ENCODE data around the gene HLA-B. TPM values are rescaled to one million over a fixed set of nuclear protein-coding genes. Genes with fewer than 3 reads are reported as not detected.
"Not testable (repeated sequence)": the region's sequence is repeated elsewhere in the genome, so short reads cannot be mapped to it uniquely, and the experiment has no call there.

HLA-B gene
- total RNA-seq, 1 experiment from 2014 or later = 124 TPM

- POLR2A ChIA-PET = interaction anchor here (0.7 kb wide), 1 partner anchor 13 kb away, joined by 3 read pairs; no protein-coding TSS in a partner anchor
- CTCF ChIA-PET = interaction anchor here (0.6 to 3.2 kb wide), 5 partner anchors 10 to 184 kb away, joined by 4 to 16 read pairs (median 4); no protein-coding TSS in a partner anchor
- no peak for ATAC-seq
These were observed 20.1 kb upstream of the HLA-B start for GRCh38 chr6:31377029-31377428.

GRCh38 chr6:31375699-31376098 lies 18.7 kb upstream of the HLA-B start:
- ATAC-seq (no peak), DNase-seq (ENCODE audit: low spot score) (no peak)
- CTCF ChIA-PET = interaction anchor here (1.0 to 3.2 kb wide), 3 partner anchors 8 to 67 kb away, joined by 5 to 16 read pairs (median 5); no protein-coding TSS in a partner anchor
- H3K27me3 Mint-ChIP-seq (ENCODE audit: low read depth) = peaks cover 9% of the 10 kb centered on the region
- no peaks in the 10 kb centered on the region for H3K4me1 Mint-ChIP-seq
- peaks cover 21% of the 10 kb centered on the region for H3K9me3 Mint-ChIP-seq
- H3K4me3 Mint-ChIP-seq = no peak overlapping the region
- POLR2A ChIA-PET = no interaction called here
- H3K27ac Mint-ChIP-seq = no peak overlapping the region
- H3K36me3 Mint-ChIP-seq = no peaks in the 10 kb centered on the region
- TF ChIP-seq RORB (CRISPR knock-in tag; IDR thresholded peaks at IDR 0.05) (no peak), FOXP4 (CRISPR knock-in tag; IDR thresholded peaks at IDR 0.05) (no peak), FOXK1 (CRISPR knock-in tag; IDR thresholded peaks at IDR 0.05) (no peak)
- TF ChIP-seq, protein P1, sequence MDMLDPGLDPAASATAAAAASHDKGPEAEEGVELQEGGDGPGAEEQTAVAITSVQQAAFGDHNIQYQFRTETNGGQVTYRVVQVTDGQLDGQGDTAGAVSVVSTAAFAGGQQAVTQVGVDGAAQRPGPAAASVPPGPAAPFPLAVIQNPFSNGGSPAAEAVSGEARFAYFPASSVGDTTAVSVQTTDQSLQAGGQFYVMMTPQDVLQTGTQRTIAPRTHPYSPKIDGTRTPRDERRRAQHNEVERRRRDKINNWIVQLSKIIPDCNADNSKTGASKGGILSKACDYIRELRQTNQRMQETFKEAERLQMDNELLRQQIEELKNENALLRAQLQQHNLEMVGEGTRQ (CRISPR knock-in tag; IDR thresholded peaks at IDR 0.05) = no peak

More at GRCh38 chr6:31377029-31377428, 20.1 kb upstream of the HLA-B start:
- Mint-ChIP-seq H3K36me3 (no peaks in the 10 kb centered on the region), H3K27ac (no peak overlapping the region), H3K4me3 (no peak overlapping the region), H3K27me3 (ENCODE audit: low read depth) (peaks cover 8% of the 10 kb centered on the region), H3K4me1 (no peaks in the 10 kb centered on the region), H3K9me3 (peaks cover 17% of the 10 kb centered on the region)
- TF ChIP-seq NFYB (CRISPR knock-in tag; conservative IDR thresholded peaks at IDR 0.05; ENCODE audit: low read depth) (no peak), EMX1 (CRISPR knock-in tag; IDR thresholded peaks at IDR 0.05) (no peak), GTF2I (CRISPR knock-in tag; conservative IDR thresholded peaks at IDR 0.05) (no peak), ZNF281 (CRISPR knock-in tag; IDR thresholded peaks at IDR 0.05) (no peak), OVOL2 (CRISPR knock-in tag; IDR thresholded peaks at IDR 0.05; ENCODE audit: borderline replicate concordance) (no peak), ZNF263 (CRISPR knock-in tag; IDR thresholded peaks at IDR 0.05; ENCODE audit: low read depth) (no peak), MXD4 (CRISPR knock-in tag; IDR thresholded peaks at IDR 0.05; ENCODE audit: borderline replicate concordance) (no peak), GRHL2 (CRISPR knock-in tag; IDR thresholded peaks at IDR 0.05; ENCODE audit: insufficient replicate concordance, severe bottlenecking) (no peak), RELA (CRISPR knock-in tag; IDR thresholded peaks at IDR 0.05; ENCODE audit: borderline replicate concordance) (no peak)
- no peak for DNase-seq (ENCODE audit: low spot score)

GRCh38 chr6:31374118-31374517 lies 17.1 kb upstream of the HLA-B start:
- ATAC-seq; H3K36me3 Mint-ChIP-seq; POLR2A ChIA-PET; H3K4me3 Mint-ChIP-seq; H3K4me1 Mint-ChIP-seq; H3K27ac Mint-ChIP-seq; DNase-seq (ENCODE audit: low spot score): not testable (repeated sequence)
- Mint-ChIP-seq H3K27me3 (ENCODE audit: low read depth) (peaks cover 16% of the 10 kb centered on the region), H3K9me3 (peaks cover 21% of the 10 kb centered on the region)
- CTCF ChIA-PET = interaction anchor here (1.4 to 1.7 kb wide), 2 partner anchors 68 to 215 kb away, joined by 3 to 5 read pairs; partner anchors contain the start of gene TCF19

DNA sequence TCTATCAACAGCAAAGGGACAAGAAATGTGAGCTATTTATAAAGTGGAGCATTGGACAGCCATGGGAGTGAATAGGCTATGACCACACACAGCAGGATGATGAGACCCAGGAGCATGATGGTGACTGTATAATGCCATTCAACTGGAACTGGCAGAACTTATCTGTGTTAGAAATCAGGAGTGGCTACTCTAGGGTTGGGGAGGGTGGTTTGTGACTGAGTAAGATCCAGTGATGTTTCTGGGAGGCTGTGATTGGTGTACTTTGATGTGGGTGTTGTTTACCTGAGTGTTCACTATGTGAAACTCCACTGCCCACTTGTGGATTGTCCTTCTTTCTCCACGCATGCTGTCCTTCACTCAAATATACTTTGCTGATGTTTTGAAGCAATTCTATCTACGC lies 11.5 kb upstream of the HLA-B start:
- ChIA-PET POLR2A (interaction anchor here (0.6 kb wide), 1 partner anchor 62 kb away, joined by 6 read pairs; no protein-coding TSS in a partner anchor), CTCF (interaction anchor here (2.1 to 3.5 kb wide), 3 partner anchors 9 to 171 kb away, joined by 12 to 60 read pairs (median 16); no protein-coding TSS in a partner anchor)
- DNase-seq (ENCODE audit: low spot score) (no peak), ATAC-seq (no peak)
- Mint-ChIP-seq H3K4me3 (no peak overlapping the region), H3K27me3 (ENCODE audit: low read depth) (peaks cover 69% of the 10 kb centered on the region), H3K27ac (no peak overlapping the region), H3K36me3 (no peaks in the 10 kb centered on the region), H3K9me3 (peaks cover 18% of the 10 kb centered on the region), H3K4me1 (peaks cover 4% of the 10 kb centered on the region; the same call in 1 of the 2 replicates)
- TF ChIP-seq FOXP1 (CRISPR knock-in tag; IDR thresholded peaks at IDR 0.05; ENCODE audit: borderline replicate concordance) = no peak
- TF ChIP-seq, protein P2, sequence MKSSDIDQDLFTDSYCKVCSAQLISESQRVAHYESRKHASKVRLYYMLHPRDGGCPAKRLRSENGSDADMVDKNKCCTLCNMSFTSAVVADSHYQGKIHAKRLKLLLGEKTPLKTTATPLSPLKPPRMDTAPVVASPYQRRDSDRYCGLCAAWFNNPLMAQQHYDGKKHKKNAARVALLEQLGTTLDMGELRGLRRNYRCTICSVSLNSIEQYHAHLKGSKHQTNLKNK (CRISPR knock-in tag; IDR thresholded peaks at IDR 0.05) = no peak
- TF ChIP-seq, protein P3, sequence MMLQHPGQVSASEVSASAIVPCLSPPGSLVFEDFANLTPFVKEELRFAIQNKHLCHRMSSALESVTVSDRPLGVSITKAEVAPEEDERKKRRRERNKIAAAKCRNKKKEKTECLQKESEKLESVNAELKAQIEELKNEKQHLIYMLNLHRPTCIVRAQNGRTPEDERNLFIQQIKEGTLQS (CRISPR knock-in tag; conservative IDR thresholded peaks at IDR 0.05) = no peak
- TF ChIP-seq NFATC4 (CRISPR knock-in tag; IDR thresholded peaks at IDR 0.05) = no peak
- TF ChIP-seq MLX (CRISPR knock-in tag; IDR thresholded peaks at IDR 0.05) = no peak
- no peak for TF ChIP-seq E2F1 (CRISPR knock-in tag; IDR thresholded peaks at IDR 0.05)
- no peak for TF ChIP-seq NR1H2 (CRISPR knock-in tag; IDR thresholded peaks at IDR 0.05)
